Transverse colon (tissue), 4 donors: ENCODE measurements around the gene GRIP2. TPM values are rescaled to one million over a fixed set of nuclear protein-coding genes. Genes with fewer than 3 reads are reported as not detected.

ENCODE experiments used
- DNase-seq: peaks from one replicate; pipeline ENCODE4 v3.0.0-alpha.2; 2019
- H3K27ac ChIP-seq, 4 donors: fragments of 200-600 bp; sonication (generic); 2 replicates each; pipeline ENCODE4 v1.5.1; 2016 to 2018; ENCODE audit warnings: inconsistent platforms in 4 of 4
- H3K27me3 ChIP-seq: fragments of 200-600 bp; sonication (generic); 2 replicates; pipeline ENCODE4 v1.5.1; 2017; ENCODE audit warnings: inconsistent platforms
- H3K36me3 ChIP-seq, 4 donors: fragments of 200-600 bp; sonication (generic); 2 replicates each; pipeline ENCODE4 v1.5.1; 2017 to 2019; ENCODE audit warnings: inconsistent platforms in 4 of 4
- H3K4me1 ChIP-seq, 4 donors: fragments of 200-600 bp; sonication (generic); 2 replicates each; pipeline ENCODE4 v1.5.1; 2017 to 2020; ENCODE audit warnings: inconsistent platforms in 4 of 4
- H3K4me3 ChIP-seq, 4 donors: fragments of 200-600 bp; sonication (generic); 1 replicate in 1 of 4; 2 replicates in 3 of 4; pipeline versions ENCODE4 v1.5.1 to v1.6.1; 2017 to 2019; ENCODE audit warnings: inconsistent platforms in 4 of 4
- H3K9me3 ChIP-seq, 2 donors: fragments of 200-600 bp; sonication (generic); 2 replicates each; pipeline ENCODE4 v1.5.1; 2017 to 2019; ENCODE audit warnings: inconsistent platforms in 2 of 2
- CTCF ChIP-seq, 5 experiments: fragments of 200-600 bp in 3 of 5; fragments of 450-650 bp in 2 of 5; sonication (generic) in 3 of 5; IDR thresholded peaks; 1 replicate in 2 of 5; 2 replicates in 3 of 5; pipeline ENCODE4 v1.5.1; 2016 to 2017; ENCODE audit warnings: antibody characterized with exemption in 5 of 5, inconsistent platforms in 3 of 5, mild to moderate bottlenecking in 2 of 5, moderate library complexity in 1 of 5
- EP300 ChIP-seq: sonication (generic); formaldehyde crosslinking; IDR thresholded peaks from one replicate; pipeline ENCODE4 v1.6.1; 2017; ENCODE audit warnings: antibody characterized with exemption, low read depth
- POLR2A ChIP-seq: fragments of 450-650 bp; IDR thresholded peaks from one replicate; pipeline ENCODE4 v1.6.1; 2016; ENCODE audit warnings: antibody characterized with exemption, mild to moderate bottlenecking, moderate library complexity
- POLR2AphosphoS5 ChIP-seq, 3 donors: sonication (generic); formaldehyde crosslinking; IDR thresholded peaks; one replicate each; pipeline ENCODE4 v1.6.1; 2016; ENCODE audit warnings: antibody characterized with exemption in 3 of 3
- WGBS, 2 donors: methylation state at CpG; one replicate each; pipeline ENCODE4 v1.1.5; 2018; ENCODE audit warnings: low coverage in 1 of 2; 5-methylcytosine and 5-hydroxymethylcytosine counted together
- in situ Hi-C, 4 donors: fragments of 200-750 bp; cut with MboI; loops; one replicate each; pipeline versions ENCODE4 v1.15.0 to v1.15.1; 2017; ENCODE audit warnings: low sequenced_read_pairs in 3 of 4, low pct_ligation_motif_present in 1 of 4, low pct_unique_long_range_greater_than_20kb in 1 of 4
- intact Hi-C: fragments of 100-400 bp; cut with DNase I; formaldehyde crosslinking; loops from one replicate; pipeline ENCODE4 v1.15.1; 2023; ENCODE audit warnings: low total_unique reads
- total RNA-seq, 4 donors: library from RNA; depleted of rRNA; stranded (reverse); fragments of >200 nt; gene quantifications; one replicate each; pipeline ENCODE4 v1.1.0, GENCODE V29; 2016

The GRIP2 gene
- total RNA-seq, 4 donors from 2014 or later: 0.27 to 0.40 TPM; not detected in 2

- no peak for DNase-seq
- Histone ChIP-seq H3K27ac (peak overlapping the region in 3 of 4 donors; percentile 50 to 57 (median 57)), H3K4me1 (peaks cover 0 to 5% (median 2%) of the 10 kb centered on the region in 4 donors), H3K36me3 (no peaks in the 10 kb centered on the region), H3K27me3 (no peaks in the 10 kb centered on the region), H3K9me3 (no peaks in the 10 kb centered on the region), H3K4me3 (no peak overlapping the region)
- no peak for TF ChIP-seq POLR2A
- WGBS, 2 donors: 82% methylated on average over 9 of the region's 9 CpGs; no CpG with 5 or more reads in 1 of the 2 donors
- in situ Hi-C loops: loop anchor here in 2 of 4 donors (25.0 kb wide), 2 partner anchors 87 to 387 kb away; no protein-coding TSS in a partner anchor
- intact Hi-C loops: no loop called here
Observed at GRCh38 chr3:14524920-14525660, 15.1 kb downstream of the GRIP2 start.

DNA sequence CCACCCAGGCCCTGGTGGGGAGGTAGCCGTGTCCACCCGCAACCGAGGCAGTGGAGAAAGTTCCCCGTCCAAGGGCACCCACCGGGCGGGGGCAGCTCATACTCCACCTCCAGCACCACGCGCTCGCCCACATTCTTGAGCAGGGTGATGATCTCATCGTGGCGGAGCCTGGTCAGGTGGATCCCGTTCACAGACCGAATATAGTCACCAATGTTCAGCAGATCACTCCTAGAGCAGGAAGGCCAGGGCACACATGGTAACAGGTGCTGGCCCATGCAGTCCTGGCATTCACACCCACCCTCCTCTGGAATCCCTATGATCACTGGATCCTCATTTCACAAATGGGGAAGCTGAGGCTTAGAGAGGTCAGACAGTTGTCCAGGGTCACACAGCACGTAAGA, 15.8 kb downstream of the GRIP2 start:
- Histone ChIP-seq H3K9me3 (no peaks in the 10 kb centered on the region), H3K27me3 (no peaks in the 10 kb centered on the region), H3K27ac (no peak overlapping the region), H3K4me1 (peaks cover 0 to 5% (median 2%) of the 10 kb centered on the region in 4 donors), H3K4me3 (no peak overlapping the region), H3K36me3 (no peaks in the 10 kb centered on the region)
- WGBS, 2 donors: 91% methylated on average over 14 of the region's 14 CpGs; no CpG with 5 or more reads in 1 of the 2 donors
- DNase-seq: no peak
- in situ Hi-C loops (loop anchor here in 2 of 4 donors (25.0 kb wide), 2 partner anchors 88 to 388 kb away; no protein-coding TSS in a partner anchor), intact Hi-C loops (no loop called here)
- TF ChIP-seq EP300: no peak
- TF ChIP-seq POLR2AphosphoS5 (IDR thresholded peaks at IDR 0.05): no peak
- TF ChIP-seq POLR2A: no peak
- TF ChIP-seq CTCF (IDR thresholded peaks at IDR 0.05): no peak

DNA sequence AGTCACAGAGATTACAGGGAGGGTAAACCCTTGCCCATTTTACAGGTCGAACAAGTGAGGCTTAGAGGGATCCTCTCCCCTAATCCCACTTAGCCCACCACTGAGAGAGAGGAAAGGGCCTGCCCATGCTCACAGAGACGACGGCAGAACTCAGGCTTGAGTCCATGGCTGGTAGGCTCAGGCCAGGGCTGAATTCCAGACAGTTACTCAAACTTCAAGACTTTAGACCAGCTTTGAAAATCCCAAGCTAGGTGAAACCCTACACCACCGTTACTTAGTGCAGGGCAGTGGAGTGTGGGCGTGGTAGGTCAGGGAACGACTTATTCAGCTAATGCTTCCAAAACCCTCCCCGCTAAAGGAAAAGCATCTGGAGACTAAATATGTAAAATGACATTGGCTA, 16.4 kb downstream of the GRIP2 start:
- H3K4me1 ChIP-seq: peaks cover 0 to 5% (median 2%) of the 10 kb centered on the region in 4 donors
- no peak overlapping the region for H3K4me3 ChIP-seq
- TF ChIP-seq CTCF (IDR thresholded peaks at IDR 0.05): no peak
- TF ChIP-seq POLR2A: no peak
- TF ChIP-seq EP300: no peak
- TF ChIP-seq POLR2AphosphoS5 (IDR thresholded peaks at IDR 0.05): no peak
- DNase-seq: no peak
- no peaks in the 10 kb centered on the region for H3K9me3 ChIP-seq
- H3K27ac ChIP-seq: no peak overlapping the region
- H3K27me3 ChIP-seq: no peaks in the 10 kb centered on the region
- 59% methylated on average over 7 of the region's 7 CpGs; no CpG with 5 or more reads in 1 of the 2 donors for WGBS, 2 donors
- in situ Hi-C loops (loop anchor here in 2 of 4 donors (25.0 kb wide), 2 partner anchors 89 to 389 kb away; no protein-coding TSS in a partner anchor), intact Hi-C loops (no loop called here)
- H3K36me3 ChIP-seq: no peaks in the 10 kb centered on the region

GRCh38 chr3:14522768-14523167, 17.4 kb downstream of the GRIP2 start:
- TF ChIP-seq POLR2A (no peak), CTCF (IDR thresholded peaks at IDR 0.05) (no peak), EP300 (no peak), POLR2AphosphoS5 (IDR thresholded peaks at IDR 0.05) (no peak)
- 90% methylated on average over 12 of the region's 12 CpGs; no CpG with 5 or more reads in 1 of the 2 donors for WGBS, 2 donors
- peak overlapping the region in 1 of 4 donors; percentile 12 for H3K27ac ChIP-seq

More at GRCh38 chr3:14522768-14523167, 17.4 kb downstream of the GRIP2 start:
- Histone ChIP-seq H3K4me3 (no peak overlapping the region), H3K27me3 (no peaks in the 10 kb centered on the region), H3K9me3 (no peaks in the 10 kb centered on the region), H3K36me3 (no peaks in the 10 kb centered on the region), H3K4me1 (peaks cover 0 to 5% (median 2%) of the 10 kb centered on the region in 4 donors)
- intact Hi-C loops: no loop called here
- in situ Hi-C loops: loop anchor here in 2 of 4 donors (25.0 kb wide), 2 partner anchors 90 to 390 kb away; no protein-coding TSS in a partner anchor
- DNase-seq: no peak
